Activated CD8-positive, alpha-beta T cell treated with anti-CD3 and anti-CD28 coated beads, Interleukin-2, amount 10 ng/mL, durations not matched to agents 7 days and 5 days (primary cell): ENCODE data around the gene ZCCHC24. TPM values are rescaled to one million over a fixed set of nuclear protein-coding genes. Genes with fewer than 3 reads are reported as not detected.

Experiments used
- ATAC-seq: fragments of 150-1000 bp; cut with Tn5 transposase; one replicate; pipeline ENCODE4 v1.10.0; 2021; ENCODE audit warnings: moderate library complexity
- CTCF ChIA-PET: fragments of 350-600 bp; sonication (Branson Sonifier 250); formaldehyde crosslinking; loops from one replicate; lab custom pipeline; 2021; ENCODE audit warnings: antibody characterized with exemption; lab: Charles Lee
- POLR2A ChIA-PET: fragments of 350-600 bp; sonication (Branson Sonifier 250); formaldehyde crosslinking; loops from one replicate; lab custom pipeline; 2021; ENCODE audit warnings: antibody characterized with exemption; lab: Charles Lee
- DNase-seq: peaks from one replicate; pipeline ENCODE4 v3.0.0-alpha.2; 2020
- H3K27ac Mint-ChIP-seq: one replicate; pipeline ENCODE4 v1.8.0; 2021; ENCODE audit warnings: mild to moderate bottlenecking, mixed read lengths
- H3K27me3 Mint-ChIP-seq: one replicate; pipeline ENCODE4 v1.8.0; 2021; ENCODE audit warnings: low read depth, mixed read lengths
- H3K36me3 Mint-ChIP-seq: one replicate; pipeline ENCODE4 v1.8.0; 2021; ENCODE audit warnings: low read depth, mixed read lengths
- H3K4me1 Mint-ChIP-seq: one replicate; pipeline ENCODE4 v1.8.0; 2021; ENCODE audit warnings: low read depth, mixed read lengths
- H3K4me3 Mint-ChIP-seq: one replicate; pipeline ENCODE4 v1.8.0; 2021; ENCODE audit warnings: mild to moderate bottlenecking, mixed read lengths
- H3K9me3 Mint-ChIP-seq: one replicate; pipeline ENCODE4 v1.8.0; 2022; ENCODE audit warnings: mixed read lengths; ENCODE audit not compliant: insufficient read depth
- total RNA-seq, 2 experiments: library from RNA; stranded (reverse); gene quantifications; one replicate each; pipeline ENCODE4 v1.2.3, GENCODE V29; 2021

ZCCHC24 gene
- total RNA-seq, 2 experiments from 2014 or later, result 1.7 to 1.8 TPM

DNA sequence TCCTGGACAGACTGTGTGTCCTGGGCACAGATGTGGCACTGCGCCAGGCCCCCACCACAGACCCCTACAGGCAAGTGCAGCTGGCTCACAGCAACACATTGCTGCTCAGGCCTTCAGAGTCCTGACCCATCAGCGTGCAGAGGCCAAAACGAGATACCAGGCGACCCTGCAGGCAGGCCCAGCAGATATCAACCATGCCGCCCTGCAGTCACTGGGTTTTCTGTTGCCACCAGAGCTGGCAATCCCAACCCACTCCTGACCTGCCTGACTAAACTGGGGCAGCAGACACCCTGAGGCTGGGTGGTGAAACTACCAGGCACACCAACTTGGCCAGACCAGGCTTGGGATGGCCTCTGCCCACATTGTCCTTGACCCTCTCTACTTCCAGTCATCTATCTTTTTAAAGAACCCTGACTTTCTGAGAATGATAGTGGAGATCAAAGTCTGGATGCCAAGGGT is 20.3 kb downstream of the ZCCHC24 start:
- POLR2A ChIA-PET, result no interaction called here
- Mint-ChIP-seq H3K9me3 (no peaks in the 10 kb centered on the region), H3K4me3 (no peak overlapping the region), H3K27me3 (no peaks in the 10 kb centered on the region), H3K4me1 (no peaks in the 10 kb centered on the region), H3K36me3 (no peaks in the 10 kb centered on the region), H3K27ac (no peak overlapping the region)
- CTCF ChIA-PET, result no interaction called here
- DNase-seq (no peak), ATAC-seq (no peak)

DNA sequence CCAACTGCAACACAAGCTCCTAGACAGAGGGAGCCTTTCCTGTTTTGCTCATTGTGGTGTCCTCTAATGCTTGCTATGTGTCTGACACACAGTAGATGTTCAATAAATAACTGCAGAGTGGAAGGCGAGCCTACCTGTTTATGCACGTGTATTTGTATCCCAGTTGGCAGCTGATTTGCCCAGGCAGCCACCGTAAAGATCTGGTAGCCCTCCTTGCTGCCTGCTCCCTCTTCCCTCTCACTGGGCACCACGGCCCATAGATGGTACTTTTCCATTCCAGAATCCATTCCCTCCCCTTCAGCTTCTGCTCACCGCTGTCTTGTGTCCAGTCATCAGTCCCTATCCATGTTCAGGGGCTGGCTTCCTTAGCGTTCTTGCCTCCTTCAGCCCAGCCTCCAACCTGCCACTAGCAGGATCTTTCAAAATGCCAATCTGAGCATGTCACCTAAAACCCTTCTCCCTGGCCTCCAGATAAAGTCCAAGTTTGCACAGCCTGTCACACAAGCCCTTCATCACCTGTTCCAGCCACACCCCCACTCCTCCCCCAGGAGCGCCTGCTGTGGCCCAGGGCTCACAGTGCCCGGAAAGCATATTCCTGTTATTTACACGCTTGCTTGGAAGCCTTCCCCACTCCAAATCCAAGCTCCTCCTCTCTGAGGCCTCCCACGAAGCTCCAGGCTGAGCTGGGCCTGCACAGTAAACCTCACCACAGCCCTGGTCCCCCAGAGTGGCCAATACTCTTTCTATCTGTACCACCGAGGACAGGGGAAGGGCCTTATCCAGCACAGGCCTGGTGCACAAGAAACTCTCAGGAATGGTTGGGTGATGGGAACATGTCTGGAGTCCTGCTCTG is 21.0 kb downstream of the ZCCHC24 start:
- Mint-ChIP-seq H3K9me3 (no peaks in the 10 kb centered on the region), H3K27ac (no peak overlapping the region), H3K4me3 (no peak overlapping the region), H3K36me3 (no peaks in the 10 kb centered on the region), H3K4me1 (no peaks in the 10 kb centered on the region), H3K27me3 (no peaks in the 10 kb centered on the region)
- DNase-seq (no peak), ATAC-seq (no peak)
- ChIA-PET CTCF (no interaction called here), POLR2A (no interaction called here)

GRCh38 chr10:79422178-79422892 is 23.1 kb downstream of the ZCCHC24 start:
- DNase-seq, result no peak
- no peaks in the 10 kb centered on the region for H3K27me3 Mint-ChIP-seq
- H3K4me1 Mint-ChIP-seq, result no peaks in the 10 kb centered on the region
- H3K9me3 Mint-ChIP-seq, result no peaks in the 10 kb centered on the region
- ChIA-PET POLR2A (no interaction called here), CTCF (interaction anchor here (1.6 kb wide), 1 partner anchor 46 kb away, joined by 3 read pairs; no protein-coding TSS in a partner anchor)
- no peaks in the 10 kb centered on the region for H3K36me3 Mint-ChIP-seq
- H3K27ac Mint-ChIP-seq, result no peak overlapping the region
- ATAC-seq, result no peak
- H3K4me3 Mint-ChIP-seq, result no peak overlapping the region

GRCh38 chr10:79420974-79421688 is 24.3 kb downstream of the ZCCHC24 start:
- Mint-ChIP-seq H3K27ac (no peak overlapping the region), H3K4me3 (no peak overlapping the region), H3K36me3 (no peaks in the 10 kb centered on the region), H3K4me1 (no peaks in the 10 kb centered on the region), H3K27me3 (no peaks in the 10 kb centered on the region), H3K9me3 (no peaks in the 10 kb centered on the region)
- no peak for ATAC-seq
- DNase-seq, result no peak
- ChIA-PET CTCF (interaction anchor here (1.6 kb wide), 1 partner anchor 47 kb away, joined by 3 read pairs; no protein-coding TSS in a partner anchor), POLR2A (no interaction called here)

- no peak overlapping the region for H3K27ac Mint-ChIP-seq
- POLR2A ChIA-PET, result no interaction called here
- H3K9me3 Mint-ChIP-seq, result no peaks in the 10 kb centered on the region
- DNase-seq, result no peak
- no peaks in the 10 kb centered on the region for H3K27me3 Mint-ChIP-seq
- H3K36me3 Mint-ChIP-seq, result no peaks in the 10 kb centered on the region
- CTCF ChIA-PET, result no interaction called here
- no peaks in the 10 kb centered on the region for H3K4me1 Mint-ChIP-seq
- no peak overlapping the region for H3K4me3 Mint-ChIP-seq
- no peak for ATAC-seq
Measured at GRCh38 chr10:79418886-79419595, 26.4 kb downstream of the ZCCHC24 start.

DNA sequence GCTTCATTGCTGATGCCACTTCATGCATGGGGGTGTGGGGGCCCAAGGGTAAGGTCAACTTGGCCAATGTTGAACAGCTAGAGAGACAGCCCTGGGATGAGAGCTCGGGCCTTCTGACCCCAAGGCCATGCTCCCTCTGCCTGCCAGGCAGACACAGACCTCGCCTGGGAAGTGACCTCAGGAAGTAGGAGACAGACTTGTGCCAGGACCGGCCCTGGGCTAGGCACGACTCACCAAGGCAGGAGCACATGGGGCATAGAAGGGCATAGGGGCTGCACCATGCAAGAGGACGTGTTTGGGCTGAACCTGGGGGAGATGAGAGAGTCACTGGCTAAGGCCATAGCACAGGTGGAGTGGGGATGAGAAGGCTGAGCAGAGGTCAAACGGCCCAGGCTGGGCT is 27.1 kb downstream of the ZCCHC24 start:
- H3K27ac Mint-ChIP-seq, result no peak overlapping the region
- CTCF ChIA-PET, result no interaction called here
- no peaks in the 10 kb centered on the region for H3K36me3 Mint-ChIP-seq

GRCh38 chr10:79417731-79418130 is 27.7 kb downstream of the ZCCHC24 start:
- Mint-ChIP-seq H3K4me3 (no peak overlapping the region), H3K36me3 (no peaks in the 10 kb centered on the region), H3K27ac (no peak overlapping the region), H3K9me3 (no peaks in the 10 kb centered on the region), H3K4me1 (peaks cover 9% of the 10 kb centered on the region), H3K27me3 (no peaks in the 10 kb centered on the region)
- ATAC-seq, result no peak
- DNase-seq, result no peak
- POLR2A ChIA-PET, result no interaction called here
- CTCF ChIA-PET, result no interaction called here

More for the DNA sequence above, 27.1 kb downstream of the ZCCHC24 start:
- no peak for ATAC-seq
- H3K4me3 Mint-ChIP-seq, result no peak overlapping the region
- H3K9me3 Mint-ChIP-seq, result no peaks in the 10 kb centered on the region
- H3K4me1 Mint-ChIP-seq, result peaks cover 4% of the 10 kb centered on the region
- POLR2A ChIA-PET, result no interaction called here
- DNase-seq, result no peak
- no peaks in the 10 kb centered on the region for H3K27me3 Mint-ChIP-seq

- DNase-seq (no peak), ATAC-seq (no peak)
- CTCF ChIA-PET, result no interaction called here
- POLR2A ChIA-PET, result no interaction called here
- Mint-ChIP-seq H3K4me1 (peaks cover 9% of the 10 kb centered on the region), H3K27me3 (no peaks in the 10 kb centered on the region), H3K27ac (no peak overlapping the region), H3K36me3 (no peaks in the 10 kb centered on the region), H3K4me3 (no peak overlapping the region), H3K9me3 (no peaks in the 10 kb centered on the region)
Measured at GRCh38 chr10:79417266-79417665, 28.2 kb downstream of the ZCCHC24 start.

- no peaks in the 10 kb centered on the region for H3K27me3 Mint-ChIP-seq
- POLR2A ChIA-PET, result no interaction called here
- no peak for ATAC-seq
Measured at GRCh38 chr10:79416578-79417255, 28.7 kb downstream of the ZCCHC24 start.

GRCh38 chr10:79415736-79416577 is 29.5 kb downstream of the ZCCHC24 start:
- Mint-ChIP-seq H3K36me3 (no peaks in the 10 kb centered on the region), H3K27me3 (no peaks in the 10 kb centered on the region), H3K9me3 (no peaks in the 10 kb centered on the region), H3K27ac (no peak overlapping the region), H3K4me1 (peaks cover 9% of the 10 kb centered on the region), H3K4me3 (no peak overlapping the region)
- DNase-seq, result no peak
- CTCF ChIA-PET, result interaction anchor here (1.1 to 1.5 kb wide), 2 partner anchors 41 to 52 kb away, joined by 3 to 4 read pairs; no protein-coding TSS in a partner anchor
- POLR2A ChIA-PET, result no interaction called here
- no peak for ATAC-seq

More at GRCh38 chr10:79416578-79417255, 28.7 kb downstream of the ZCCHC24 start:
- H3K36me3 Mint-ChIP-seq, result no peaks in the 10 kb centered on the region
- DNase-seq, result no peak
- CTCF ChIA-PET, result no interaction called here
- no peaks in the 10 kb centered on the region for H3K9me3 Mint-ChIP-seq
- H3K4me1 Mint-ChIP-seq, result peaks cover 9% of the 10 kb centered on the region
- H3K4me3 Mint-ChIP-seq, result no peak overlapping the region
- no peak overlapping the region for H3K27ac Mint-ChIP-seq
